Breast epithelium (tissue), 3 donors: Measurements from ENCODE around the gene PEX26. TPM values are rescaled to one million over a fixed set of nuclear protein-coding genes. Genes with fewer than 3 reads are reported as not detected.

Source experiments
- total RNA-seq, 3 donors: library from RNA; depleted of rRNA; stranded (reverse); fragments of >200 nt; gene quantifications; one replicate each; pipeline ENCODE4 v1.1.0, GENCODE V29; 2016

Gene PEX26
- total RNA-seq, 3 donors from 2014 or later, result 18.7 to 22.2 (median 19.2) TPM

Other genes with a start within 250 kb of the PEX26 start
- gene MICAL3, start 53.4 kb upstream of the PEX26 start, total RNA-seq, result 10 to 100 TPM; 19.5 to 42.3 (median 34.8) TPM
- gene TUBA8, start 32.8 kb downstream of the PEX26 start, total RNA-seq, result 10 to 100 TPM in 1 of 3 donors, 1 to 10 TPM in 2; 1.6 to 14.7 (median 2.9) TPM
- 10 to 100 TPM in 2 of 3 donors, 1 to 10 TPM in 1; 5.9 to 49.9 (median 11.1) TPM for gene USP18, start 72.2 kb downstream of the PEX26 start, total RNA-seq